HG02642 (cell line): Measurements from ENCODE around the gene MARCHF4.
"Not testable (repeated sequence)": the region's sequence is repeated elsewhere in the genome, so short reads cannot be mapped to it uniquely, and the experiment has no call there.

Experiments used
- ATAC-seq: cut with Tn5 transposase; IDR thresholded peaks from one replicate; pipeline ENCODE4 v1.9.1; 2021; ENCODE audit warnings: mild to moderate bottlenecking; ENCODE audit not compliant: unreplicated experiment, poor library complexity

MARCHF4 gene

DNA sequence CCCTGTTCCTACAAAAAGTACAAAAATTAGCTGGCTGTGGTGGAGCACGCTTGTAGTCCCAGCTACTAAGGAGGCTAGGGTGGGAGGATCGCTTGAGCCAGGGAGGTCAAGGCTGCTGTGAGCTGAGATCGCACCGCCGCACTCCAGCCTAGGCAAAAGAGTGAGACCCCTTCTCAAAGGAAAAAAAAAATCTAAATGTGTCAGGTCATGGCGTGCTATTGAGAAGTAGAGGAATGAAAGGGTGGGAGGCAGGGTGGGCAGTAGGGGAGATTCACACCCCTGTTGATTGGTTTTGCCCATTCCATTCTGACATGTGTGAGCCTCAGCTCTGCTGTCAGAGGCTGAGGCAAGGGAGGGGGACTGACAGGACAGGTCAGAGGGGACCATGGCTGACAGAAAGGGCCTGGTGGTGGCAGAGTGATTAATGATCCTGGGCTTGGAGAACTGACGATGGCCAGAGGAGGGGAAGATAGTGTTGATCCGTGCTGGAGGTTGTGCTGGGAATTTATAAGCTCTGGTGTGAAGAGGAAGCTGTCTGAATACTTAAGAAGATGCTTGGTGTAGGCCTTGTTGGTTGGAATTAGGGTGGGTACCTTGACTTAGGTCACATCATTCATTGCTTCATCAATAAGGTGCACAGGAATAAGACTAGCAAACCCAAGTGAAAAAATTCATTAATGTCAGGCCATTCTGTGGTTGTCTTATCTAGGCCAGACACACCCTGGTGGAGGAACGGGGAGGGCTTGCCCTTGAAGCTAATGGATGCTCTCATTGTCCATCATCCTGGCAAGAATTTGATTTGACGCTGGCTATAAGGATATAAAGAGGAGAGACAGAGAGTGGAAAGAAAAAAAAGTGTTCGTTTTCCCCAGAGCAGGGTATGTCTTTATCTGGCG lies 20.9 kb upstream of the MARCHF4 start:
- no peak for ATAC-seq

DNA sequence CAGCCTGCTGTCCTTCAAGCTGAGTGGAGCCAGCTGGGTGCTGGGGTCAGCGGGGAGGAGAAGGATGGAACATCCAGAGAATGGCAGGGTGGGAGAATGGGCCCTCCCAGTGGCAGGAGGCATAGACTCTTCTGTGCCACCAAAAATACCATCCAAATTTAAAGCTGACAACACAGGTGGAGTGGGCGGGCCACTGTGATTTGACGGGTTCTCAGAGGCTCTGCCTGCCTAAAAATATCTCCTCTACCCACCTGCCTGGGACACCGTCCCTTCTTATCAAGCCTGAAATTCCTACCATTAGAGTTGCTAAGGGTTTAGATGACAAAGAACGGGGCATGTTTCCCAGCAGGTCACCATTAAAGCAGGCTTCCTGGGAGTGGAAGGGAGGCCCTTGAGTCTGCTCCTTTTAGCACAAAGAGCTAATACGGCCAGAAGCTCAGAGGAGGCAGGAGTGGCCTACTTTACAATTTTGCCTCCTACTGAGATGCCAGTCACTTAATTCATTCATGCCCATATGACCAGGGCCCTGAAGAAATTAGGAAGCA lies 19.8 kb upstream of the MARCHF4 start:
- ATAC-seq, result no peak

- ATAC-seq, result no peak
Observed at GRCh38 chr2:216391401-216391800, 19.1 kb upstream of the MARCHF4 start.

DNA sequence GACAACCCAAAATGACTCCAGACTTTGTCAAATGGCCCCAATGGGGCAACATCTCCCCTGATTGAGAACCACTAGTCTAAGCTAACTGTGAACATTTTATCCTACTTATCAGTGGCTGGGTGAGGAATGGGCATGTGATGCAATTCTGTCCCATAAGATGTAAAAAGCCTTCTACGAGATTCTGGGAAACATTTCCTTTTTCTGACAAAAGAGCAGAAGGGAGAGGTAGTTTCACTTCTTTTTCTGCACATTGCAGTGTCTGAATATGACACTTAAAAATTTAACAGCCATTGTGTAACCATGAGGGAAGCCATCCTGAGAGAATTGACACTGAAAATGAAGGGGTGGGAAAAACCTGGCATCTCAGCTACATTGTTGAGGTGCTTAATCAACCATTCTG lies 17.3 kb upstream of the MARCHF4 start:
- no peak for ATAC-seq

GRCh38 chr2:216388046-216388884 lies 16.0 kb upstream of the MARCHF4 start:
- ATAC-seq, result no peak

DNA sequence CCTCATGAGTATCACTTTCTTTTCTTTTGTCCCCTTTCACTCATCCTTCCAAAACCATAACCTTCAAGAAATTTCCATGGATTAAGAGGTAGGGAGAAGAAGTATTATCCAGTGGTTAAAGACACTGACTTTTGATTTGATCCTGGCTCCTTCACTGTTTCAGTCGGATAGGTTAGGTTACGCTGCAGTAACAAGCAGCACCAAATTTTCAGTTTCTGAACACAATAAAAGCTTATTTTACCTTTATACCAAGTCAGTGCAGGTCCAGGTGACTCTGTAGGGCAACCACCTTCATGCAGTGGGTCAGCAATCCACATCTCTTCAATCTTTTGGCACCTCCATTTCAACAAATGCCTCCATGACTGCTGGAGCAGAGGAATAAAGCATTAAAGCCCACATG lies 15.0 kb upstream of the MARCHF4 start:
- ATAC-seq, result no peak

- no peak for ATAC-seq
Observed at GRCh38 chr2:216385478-216385877, 13.2 kb upstream of the MARCHF4 start.

GRCh38 chr2:216384409-216384808 lies 12.1 kb upstream of the MARCHF4 start:
- ATAC-seq, result not testable (repeated sequence)

GRCh38 chr2:216379977-216380376 lies 7.7 kb upstream of the MARCHF4 start:
- ATAC-seq, result no peak

DNA sequence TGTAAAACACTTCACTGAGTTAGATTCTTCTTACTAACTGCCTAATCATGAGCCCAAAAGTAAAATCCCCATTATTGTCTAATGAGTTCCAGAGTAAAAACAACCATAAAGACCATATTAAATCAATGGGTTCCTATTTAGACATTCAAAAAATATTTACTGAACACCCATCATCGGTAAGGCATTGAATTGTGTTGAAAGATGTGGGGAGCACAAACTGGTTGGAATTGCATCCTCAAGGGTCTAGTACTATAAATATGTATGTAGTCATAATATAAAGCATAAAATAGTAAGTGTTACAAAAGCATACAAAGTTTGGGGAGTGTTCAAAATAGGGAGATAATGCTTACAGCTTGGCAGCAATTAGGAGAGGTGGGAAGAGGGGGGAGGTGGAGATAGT lies 3.0 kb upstream of the MARCHF4 start:
- no peak for ATAC-seq

GRCh38 chr2:216373896-216374295 lies 1.6 kb upstream of the MARCHF4 start:
- ATAC-seq, result no peak

DNA sequence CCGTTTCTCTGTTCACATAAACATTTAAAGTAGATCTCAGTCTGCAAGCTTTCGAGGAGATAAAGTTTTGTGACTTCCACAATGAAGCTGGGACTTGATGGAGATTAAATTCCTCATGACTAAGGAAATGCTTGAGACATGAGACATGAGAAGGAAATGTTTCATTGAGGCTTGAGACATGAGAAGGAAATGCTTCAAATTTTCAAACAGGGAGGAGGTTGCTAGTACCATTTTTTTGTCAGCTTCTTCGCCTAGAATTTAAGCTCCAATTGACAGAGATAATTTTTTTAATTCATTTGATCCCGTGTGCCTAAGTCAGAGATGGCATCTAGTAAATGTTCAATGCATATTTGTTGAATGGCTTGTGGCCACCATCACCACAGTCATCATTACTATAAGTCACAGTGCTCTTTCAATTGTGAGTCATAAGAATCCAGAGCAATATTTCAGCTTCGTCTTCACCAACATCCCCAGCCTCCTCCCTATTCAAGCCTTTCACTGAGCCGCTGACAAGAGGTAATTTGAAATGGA lies 543 bp upstream of the MARCHF4 start:
- no peak for ATAC-seq

DNA sequence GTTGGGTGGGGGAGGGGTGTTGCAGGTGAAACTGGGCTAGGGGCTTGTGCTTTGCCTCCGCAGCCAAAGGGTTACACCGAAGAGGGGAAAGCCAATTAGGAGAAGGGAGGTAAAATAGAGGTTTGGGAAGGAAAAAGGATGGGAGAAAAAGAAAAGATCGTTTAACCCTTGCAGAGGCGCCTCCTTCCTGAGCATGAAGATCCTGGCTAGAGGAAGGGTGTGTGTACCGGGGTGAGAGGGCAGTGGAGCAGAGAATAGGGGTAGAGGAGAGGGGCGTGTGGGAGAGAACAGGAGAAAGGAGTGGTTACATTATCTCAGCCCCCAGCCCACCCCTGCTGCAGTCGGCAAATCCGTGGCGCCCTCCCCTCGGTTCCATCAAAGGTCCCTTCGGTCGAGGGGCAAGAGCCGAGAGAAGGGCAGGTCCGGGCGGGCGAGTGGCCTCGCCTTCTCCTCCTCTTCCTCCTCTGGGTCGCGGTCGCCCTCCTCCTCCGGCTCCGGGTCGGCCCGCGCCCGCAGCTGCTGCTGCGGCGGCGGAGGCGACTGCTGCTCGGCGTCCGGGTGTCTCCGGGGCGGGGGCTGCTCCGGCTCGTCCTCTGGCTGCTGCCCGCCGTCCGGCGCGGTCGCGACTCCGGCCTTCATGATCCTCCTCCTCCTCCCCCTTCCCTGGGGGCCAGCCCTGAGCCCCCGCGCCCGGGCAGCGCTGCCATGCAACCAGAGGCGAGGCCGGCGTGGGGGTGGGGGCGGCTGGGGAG lies 1.1 kb downstream of the MARCHF4 start:
- no peak for ATAC-seq

- no peak for ATAC-seq
Observed at GRCh38 chr2:216369821-216370220, 2.5 kb downstream of the MARCHF4 start.

GRCh38 chr2:216366777-216367471 lies 5.4 kb downstream of the MARCHF4 start:
- ATAC-seq, result no peak

GRCh38 chr2:216365518-216365917 lies 6.8 kb downstream of the MARCHF4 start:
- ATAC-seq, result no peak

DNA sequence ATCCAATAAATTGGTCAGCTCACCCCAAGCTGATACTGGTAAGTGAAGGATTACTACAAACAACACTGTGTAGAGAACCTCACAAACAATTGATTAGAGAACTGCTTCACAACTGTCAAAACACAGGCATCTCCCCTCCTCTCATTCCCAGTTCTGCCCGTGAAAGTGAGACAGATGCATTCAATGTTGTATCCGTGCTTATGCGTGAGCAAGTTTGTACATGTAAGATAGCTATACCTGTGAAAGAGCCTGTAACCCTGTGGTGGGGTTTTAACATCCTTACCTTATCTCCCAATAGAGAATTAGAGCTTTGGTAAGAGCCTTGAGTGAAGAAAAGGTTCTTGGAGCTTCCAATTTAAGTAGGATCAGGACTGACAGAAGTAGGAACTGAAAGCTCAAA lies 9.1 kb downstream of the MARCHF4 start:
- ATAC-seq, result no peak

DNA sequence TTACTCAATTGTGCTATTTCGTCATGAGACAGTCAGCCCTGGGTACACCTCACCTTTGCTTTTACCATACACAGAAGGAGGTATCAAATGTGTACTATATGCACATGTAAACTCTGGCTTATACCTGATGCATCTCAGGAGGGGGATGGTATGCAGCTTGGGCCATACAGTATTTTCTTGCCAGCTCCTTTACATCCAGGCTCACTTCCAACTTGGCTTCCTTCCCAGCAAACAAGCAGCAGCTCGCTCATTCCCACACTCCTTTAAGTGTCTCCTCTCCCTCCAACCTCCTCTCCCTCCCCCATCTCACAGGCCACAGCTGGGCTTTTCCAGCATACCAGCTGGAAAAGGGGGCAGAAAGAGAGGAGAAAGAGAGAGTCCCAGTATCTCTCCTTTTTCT lies 9.6 kb downstream of the MARCHF4 start:
- no peak for ATAC-seq

DNA sequence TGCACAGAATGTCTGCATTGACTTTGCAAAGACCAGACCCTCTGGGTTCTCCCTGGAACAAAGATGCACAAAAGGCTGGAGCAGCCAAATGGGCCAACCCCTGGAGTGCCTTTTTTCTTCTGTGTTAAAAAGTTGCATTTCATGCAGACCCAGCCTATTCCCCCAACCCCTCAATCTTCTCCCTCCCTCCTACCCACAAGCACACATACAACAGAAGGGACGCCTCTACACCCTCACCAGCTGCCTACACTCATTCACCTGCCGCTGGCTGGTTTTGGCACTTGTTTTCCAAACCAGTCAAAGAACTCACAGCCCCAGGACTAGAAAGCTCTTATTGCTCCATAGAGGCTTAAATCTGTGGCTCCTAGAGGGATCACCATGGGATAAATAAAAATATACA lies 16.6 kb downstream of the MARCHF4 start:
- no peak for ATAC-seq

- no peak for ATAC-seq
Observed at GRCh38 chr2:216354306-216354705, 18.0 kb downstream of the MARCHF4 start.
